Measurements from ENCODE around the gene SLC1A1.

Gene SLC1A1

DNA sequence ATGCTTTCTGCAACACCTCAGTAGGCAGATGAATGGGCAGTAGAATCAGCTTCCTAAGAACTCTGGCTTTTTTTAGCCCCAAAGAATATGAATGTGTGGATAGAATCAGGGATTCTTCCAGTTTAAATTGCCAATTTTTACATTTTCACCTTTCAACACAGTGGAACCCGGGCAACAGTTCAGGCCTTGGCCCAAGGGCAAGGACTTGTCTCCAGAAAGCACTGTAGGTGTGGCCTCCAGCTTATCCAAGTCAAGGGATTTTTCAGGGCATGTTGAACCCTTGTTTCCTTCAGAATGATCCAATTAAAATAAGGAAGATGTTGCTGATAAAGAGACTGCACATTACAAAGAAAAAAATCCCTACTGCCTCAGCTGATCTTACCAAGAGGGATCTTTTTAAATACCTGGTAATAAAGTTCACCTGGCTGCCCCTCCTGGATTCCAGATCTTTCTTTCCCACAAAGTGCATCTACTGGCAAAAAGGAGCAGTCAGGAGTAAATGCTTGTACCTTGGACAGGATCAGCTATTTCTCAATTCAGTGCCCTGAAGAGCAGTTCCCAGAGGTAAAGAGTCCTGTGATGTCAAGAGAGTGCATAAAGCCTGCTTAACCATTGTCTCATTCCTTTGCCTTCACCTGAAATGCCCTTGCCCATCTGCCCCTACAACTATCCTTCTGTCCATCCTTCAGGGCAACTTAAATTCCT, 91.7 kb downstream of the SLC1A1 start:
- TF ChIP-seq, protein P1, sequence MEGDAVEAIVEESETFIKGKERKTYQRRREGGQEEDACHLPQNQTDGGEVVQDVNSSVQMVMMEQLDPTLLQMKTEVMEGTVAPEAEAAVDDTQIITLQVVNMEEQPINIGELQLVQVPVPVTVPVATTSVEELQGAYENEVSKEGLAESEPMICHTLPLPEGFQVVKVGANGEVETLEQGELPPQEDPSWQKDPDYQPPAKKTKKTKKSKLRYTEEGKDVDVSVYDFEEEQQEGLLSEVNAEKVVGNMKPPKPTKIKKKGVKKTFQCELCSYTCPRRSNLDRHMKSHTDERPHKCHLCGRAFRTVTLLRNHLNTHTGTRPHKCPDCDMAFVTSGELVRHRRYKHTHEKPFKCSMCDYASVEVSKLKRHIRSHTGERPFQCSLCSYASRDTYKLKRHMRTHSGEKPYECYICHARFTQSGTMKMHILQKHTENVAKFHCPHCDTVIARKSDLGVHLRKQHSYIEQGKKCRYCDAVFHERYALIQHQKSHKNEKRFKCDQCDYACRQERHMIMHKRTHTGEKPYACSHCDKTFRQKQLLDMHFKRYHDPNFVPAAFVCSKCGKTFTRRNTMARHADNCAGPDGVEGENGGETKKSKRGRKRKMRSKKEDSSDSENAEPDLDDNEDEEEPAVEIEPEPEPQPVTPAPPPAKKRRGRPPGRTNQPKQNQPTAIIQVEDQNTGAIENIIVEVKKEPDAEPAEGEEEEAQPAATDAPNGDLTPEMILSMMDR (IDR thresholded peaks at IDR 0.05; ENCODE audit: low read depth, low read length), result no peak
- Histone ChIP-seq H3K27me3 (ENCODE audit: insufficient read depth, low read depth, severe bottlenecking) (no peaks in the 10 kb centered on the region), H3K27ac (no peak overlapping the region), H3K4me3 (ENCODE audit: low read depth, low read length) (no peak overlapping the region), H3K9me3 (ENCODE audit: severe bottlenecking) (no peaks in the 10 kb centered on the region), H3K36me3 (no peaks in the 10 kb centered on the region)
- DNase-seq, result no peak

DNA sequence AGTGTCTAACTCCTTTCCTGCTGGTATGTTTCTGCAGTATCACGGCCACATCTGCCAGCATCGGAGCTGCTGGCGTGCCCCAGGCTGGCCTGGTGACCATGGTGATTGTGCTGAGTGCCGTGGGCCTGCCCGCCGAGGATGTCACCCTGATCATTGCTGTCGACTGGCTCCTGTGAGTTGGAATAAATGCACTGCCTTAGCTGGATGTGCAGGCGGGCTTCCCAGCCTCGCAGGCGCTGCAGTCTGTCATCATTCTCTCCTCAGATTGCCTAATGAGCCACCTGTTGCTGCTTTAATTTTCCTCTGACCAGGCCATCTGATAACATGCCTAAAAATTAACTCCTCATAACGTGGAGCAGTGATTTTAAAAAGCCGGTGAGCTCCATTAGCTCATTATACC, 92.7 kb downstream of the SLC1A1 start:
- TF ChIP-seq, protein P1 (IDR thresholded peaks at IDR 0.05; ENCODE audit: low read depth, low read length), result no peak
- Histone ChIP-seq H3K4me3 (ENCODE audit: low read depth, low read length) (no peak overlapping the region), H3K27ac (no peak overlapping the region), H3K36me3 (no peaks in the 10 kb centered on the region), H3K27me3 (ENCODE audit: insufficient read depth, low read depth, severe bottlenecking) (no peaks in the 10 kb centered on the region), H3K9me3 (ENCODE audit: severe bottlenecking) (no peaks in the 10 kb centered on the region)
- no peak for DNase-seq

DNA sequence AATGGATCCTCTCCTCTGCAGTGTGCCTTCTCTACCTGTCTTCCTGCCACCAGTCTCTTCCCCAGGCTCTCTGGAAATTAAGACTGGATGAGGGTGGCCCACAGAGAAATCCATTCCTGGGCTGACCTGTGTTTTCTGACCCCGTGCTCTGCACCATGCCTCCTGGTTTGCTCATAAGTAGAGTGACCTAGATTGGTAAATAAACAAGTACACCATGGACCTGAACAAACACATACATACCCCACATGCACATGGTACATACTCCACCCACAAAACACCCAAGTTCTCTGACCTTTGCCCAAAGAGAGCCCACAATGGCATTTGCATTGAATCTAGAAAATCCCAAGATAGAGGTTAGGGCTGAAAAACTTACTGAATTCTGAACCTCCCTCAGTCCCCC, 94.4 kb downstream of the SLC1A1 start:
- no peaks in the 10 kb centered on the region for H3K27me3 ChIP-seq (ENCODE audit: insufficient read depth, low read depth, severe bottlenecking)
- no peaks in the 10 kb centered on the region for H3K9me3 ChIP-seq (ENCODE audit: severe bottlenecking)
- no peak for DNase-seq
- H3K27ac ChIP-seq, result no peak overlapping the region
- H3K4me3 ChIP-seq (ENCODE audit: low read depth, low read length), result no peak overlapping the region
- H3K36me3 ChIP-seq, result no peaks in the 10 kb centered on the region
- TF ChIP-seq, protein P1 (IDR thresholded peaks at IDR 0.05; ENCODE audit: low read depth, low read length), result no peak

DNA sequence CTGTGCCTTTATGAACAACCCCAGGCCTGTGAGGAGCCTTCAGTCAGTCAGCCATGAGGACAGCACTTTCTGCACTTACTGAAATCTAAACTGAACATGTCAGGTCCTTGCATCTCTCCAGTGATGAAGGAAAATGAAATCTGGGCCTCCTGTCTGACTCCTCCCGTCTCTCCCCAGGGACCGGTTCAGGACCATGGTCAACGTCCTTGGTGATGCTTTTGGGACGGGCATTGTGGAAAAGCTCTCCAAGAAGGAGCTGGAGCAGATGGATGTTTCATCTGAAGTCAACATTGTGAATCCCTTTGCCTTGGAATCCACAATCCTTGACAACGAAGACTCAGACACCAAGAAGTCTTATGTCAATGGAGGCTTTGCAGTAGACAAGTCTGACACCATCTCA, 94.9 kb downstream of the SLC1A1 start:
- TF ChIP-seq, protein P1 (IDR thresholded peaks at IDR 0.05; ENCODE audit: low read depth, low read length), result no peak
- H3K4me3 ChIP-seq (ENCODE audit: low read depth, low read length), result no peak overlapping the region
- H3K9me3 ChIP-seq (ENCODE audit: severe bottlenecking), result no peaks in the 10 kb centered on the region
- H3K36me3 ChIP-seq, result no peaks in the 10 kb centered on the region
- no peaks in the 10 kb centered on the region for H3K27me3 ChIP-seq (ENCODE audit: insufficient read depth, low read depth, severe bottlenecking)
- no peak for DNase-seq
- no peak overlapping the region for H3K27ac ChIP-seq

DNA sequence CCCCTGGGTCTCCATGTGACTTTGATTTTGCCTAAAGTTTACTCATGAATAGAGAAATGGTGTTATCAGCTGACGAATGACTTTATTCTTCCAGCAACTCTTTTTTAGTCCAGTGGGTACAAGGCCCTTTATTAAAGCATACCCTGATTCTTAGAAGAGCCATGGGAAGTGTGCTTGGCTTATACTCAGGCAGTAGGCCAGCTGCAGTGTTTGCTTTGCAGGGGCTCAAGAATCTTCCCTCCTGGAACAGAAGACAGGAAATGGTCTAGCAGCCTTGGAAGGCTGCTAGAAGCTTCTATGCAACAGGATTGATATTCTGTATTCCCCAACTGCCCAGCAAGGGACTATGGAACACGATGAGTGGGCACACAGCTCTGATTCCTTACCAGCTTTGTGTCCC, 98.5 kb downstream of the SLC1A1 start:
- Histone ChIP-seq H3K27ac (no peak overlapping the region), H3K4me3 (ENCODE audit: low read depth, low read length) (no peak overlapping the region)

More for the DNA sequence above, 98.5 kb downstream of the SLC1A1 start:
- TF ChIP-seq, protein P1 (IDR thresholded peaks at IDR 0.05; ENCODE audit: low read depth, low read length), result no peak
- no peaks in the 10 kb centered on the region for H3K9me3 ChIP-seq (ENCODE audit: severe bottlenecking)
- no peaks in the 10 kb centered on the region for H3K36me3 ChIP-seq
- no peak for DNase-seq
- H3K27me3 ChIP-seq (ENCODE audit: insufficient read depth, low read depth, severe bottlenecking), result no peaks in the 10 kb centered on the region
